Liver (tissue), 9 donors: ENCODE measurements around the gene HBD. TPM values are rescaled to one million over a fixed set of nuclear protein-coding genes. Genes with fewer than 3 reads are reported as not detected.

Experiments
- DNase-seq: peaks from one replicate; pipeline ENCODE4 v3.0.0-alpha.2; 2017; ENCODE audit warnings: low spot score
- H3K27ac ChIP-seq, 2 donors: one replicate each; pipeline ENCODE4 v1.7.0; 2013; ENCODE audit warnings: inconsistent platforms in 2 of 2, low read length in 2 of 2, control low read depth in 1 of 2, low read depth in 1 of 2, mild to moderate bottlenecking in 1 of 2
- H3K27me3 ChIP-seq, 4 donors: one replicate each; pipeline versions ENCODE4 v1.6.1 to v1.7.0; 2013; ENCODE audit warnings: low read length in 3 of 4, inconsistent platforms in 1 of 4, mild to moderate bottlenecking in 1 of 4, moderate library complexity in 1 of 4; ENCODE audit not compliant: control insufficient read depth in 4 of 4, insufficient read depth in 4 of 4
- H3K36me3 ChIP-seq, 4 donors: one replicate each; pipeline versions ENCODE4 v1.6.1 to v1.7.0; 2013; ENCODE audit warnings: low read length in 3 of 4, mild to moderate bottlenecking in 3 of 4, low read depth in 1 of 4, moderate library complexity in 1 of 4; ENCODE audit not compliant: control insufficient read depth in 4 of 4, insufficient read depth in 3 of 4
- H3K4me1 ChIP-seq, 4 donors: one replicate each; pipeline versions ENCODE4 v1.6.1 to v1.7.0; 2013; ENCODE audit warnings: low read length in 3 of 4, mild to moderate bottlenecking in 3 of 4, moderate library complexity in 1 of 4; ENCODE audit not compliant: control insufficient read depth in 4 of 4, insufficient read depth in 4 of 4
- H3K4me3 ChIP-seq, 3 donors: one replicate each; pipeline versions ENCODE4 v1.6.1 to v1.7.0; 2013; ENCODE audit warnings: low read length in 3 of 3, control low read depth in 1 of 3, low read depth in 1 of 3, mild to moderate bottlenecking in 1 of 3
- H3K9ac ChIP-seq, 2 donors: one replicate each; pipeline ENCODE4 v1.7.0; 2013; ENCODE audit warnings: low read length in 2 of 2, mild to moderate bottlenecking in 2 of 2, moderate library complexity in 2 of 2, control low read depth in 1 of 2, low read depth in 1 of 2
- H3K9me3 ChIP-seq, 4 donors: one replicate each; pipeline versions ENCODE4 v1.6.1 to v1.7.0; 2013; ENCODE audit warnings: low read length in 3 of 4; ENCODE audit not compliant: control insufficient read depth in 4 of 4
- ATF3 ChIP-seq: IDR thresholded peaks from 2 replicates; pipeline ENCODE4 v1.6.1; 2016; ENCODE audit warnings: antibody characterized with exemption
- EGR1 ChIP-seq, 2 donors: IDR thresholded peaks; 2 replicates each; pipeline ENCODE4 v1.6.1; 2016 to 2018; ENCODE audit warnings: antibody characterized with exemption in 2 of 2, low read depth in 2 of 2
- FOXA2 ChIP-seq: IDR thresholded peaks from 2 replicates; pipeline ENCODE4 v1.6.1; 2016; ENCODE audit warnings: antibody characterized with exemption
- GABPA ChIP-seq, 2 donors: IDR thresholded peaks in 1 of 2; conservative IDR thresholded peaks in 1 of 2; 2 replicates each; pipeline ENCODE4 v1.6.1; 2016; ENCODE audit warnings: antibody characterized with exemption in 2 of 2, mild to moderate bottlenecking in 1 of 2, moderate library complexity in 1 of 2
- HNF4A ChIP-seq, 2 donors: conservative IDR thresholded peaks; 2 replicates each; pipeline ENCODE4 v1.6.1; 2016; ENCODE audit warnings: antibody characterized with exemption in 2 of 2, mild to moderate bottlenecking in 2 of 2
- HNF4G ChIP-seq: IDR thresholded peaks from 2 replicates; pipeline ENCODE4 v1.6.1; 2016; ENCODE audit warnings: antibody characterized with exemption
- JUND ChIP-seq, 2 donors: IDR thresholded peaks; 2 replicates each; pipeline ENCODE4 v1.6.1; 2016; ENCODE audit warnings: antibody characterized with exemption in 2 of 2
- MAX ChIP-seq: IDR thresholded peaks from 2 replicates; pipeline ENCODE4 v1.6.1; 2016; ENCODE audit warnings: antibody characterized with exemption
- NR2F2 ChIP-seq: IDR thresholded peaks from 2 replicates; pipeline ENCODE4 v1.6.1; 2016; ENCODE audit warnings: antibody characterized with exemption
- RAD21 ChIP-seq, 2 donors: IDR thresholded peaks; 2 replicates each; pipeline ENCODE4 v1.6.1; 2016; ENCODE audit warnings: antibody characterized with exemption in 2 of 2, mild to moderate bottlenecking in 2 of 2
- RXRA ChIP-seq, 2 donors: IDR thresholded peaks; 2 replicates each; pipeline ENCODE4 v1.6.1; 2017 to 2018; ENCODE audit warnings: antibody characterized with exemption in 2 of 2, mild to moderate bottlenecking in 1 of 2
- SP1 ChIP-seq: IDR thresholded peaks from 2 replicates; pipeline ENCODE4 v1.6.1; 2018; ENCODE audit warnings: antibody characterized with exemption, mild to moderate bottlenecking
- TAF1 ChIP-seq: conservative IDR thresholded peaks from 2 replicates; pipeline ENCODE4 v1.6.1; 2016; ENCODE audit warnings: antibody characterized with exemption, mild to moderate bottlenecking
- YY1 ChIP-seq: IDR thresholded peaks from 2 replicates; pipeline ENCODE4 v1.6.1; 2016; ENCODE audit warnings: antibody characterized with exemption, mild to moderate bottlenecking
- WGBS: extraction: QIAGEN DNeasy Blood & Tissue Kit; methylation state at CpG from one replicate; pipeline ENCODE4 v1.1.7; 2013; 5-methylcytosine and 5-hydroxymethylcytosine counted together
- polyA plus RNA-seq, 2 donors: library from polyadenylated mRNA; stranded (reverse) in 1 of 2; unstranded in 1 of 2; fragments of 200-250 nt in 1 of 2; fragments of >200 nt in 1 of 2; fragmentation: Nextera tagmentation in 1 of 2; extraction: Ambion mirVana in 1 of 2; gene quantifications; one replicate each; pipeline versions ENCODE4 v1.2.1 to v1.2.3, GENCODE V29; 2013 to 2015
- total RNA-seq, 2 donors: library from RNA; depleted of rRNA; stranded (reverse); fragments of >200 nt; gene quantifications; one replicate each; pipeline ENCODE4 v1.2.3, GENCODE V29; 2014
- TF ChIP-seq, protein P1 (sequence below): IDR thresholded peaks from 2 replicates; pipeline ENCODE4 v1.6.1; 2016; ENCODE audit warnings: antibody characterized with exemption
- TF ChIP-seq, protein P2 (sequence below): IDR thresholded peaks from 2 replicates; pipeline ENCODE4 v1.6.1; 2016; ENCODE audit warnings: antibody characterized with exemption, mild to moderate bottlenecking
- donor health status: healthy.
- donor health status: healthy.
- donor health status: healthy.
- donor health status: healthy.
- donor health status: healthy.

Gene HBD
- total and polyA plus RNA-seq, 4 donors = 0.72 to 6.0 TPM; not detected in 2

- no peaks in the 10 kb centered on the region for H3K36me3 ChIP-seq
- TF ChIP-seq, protein P1, sequence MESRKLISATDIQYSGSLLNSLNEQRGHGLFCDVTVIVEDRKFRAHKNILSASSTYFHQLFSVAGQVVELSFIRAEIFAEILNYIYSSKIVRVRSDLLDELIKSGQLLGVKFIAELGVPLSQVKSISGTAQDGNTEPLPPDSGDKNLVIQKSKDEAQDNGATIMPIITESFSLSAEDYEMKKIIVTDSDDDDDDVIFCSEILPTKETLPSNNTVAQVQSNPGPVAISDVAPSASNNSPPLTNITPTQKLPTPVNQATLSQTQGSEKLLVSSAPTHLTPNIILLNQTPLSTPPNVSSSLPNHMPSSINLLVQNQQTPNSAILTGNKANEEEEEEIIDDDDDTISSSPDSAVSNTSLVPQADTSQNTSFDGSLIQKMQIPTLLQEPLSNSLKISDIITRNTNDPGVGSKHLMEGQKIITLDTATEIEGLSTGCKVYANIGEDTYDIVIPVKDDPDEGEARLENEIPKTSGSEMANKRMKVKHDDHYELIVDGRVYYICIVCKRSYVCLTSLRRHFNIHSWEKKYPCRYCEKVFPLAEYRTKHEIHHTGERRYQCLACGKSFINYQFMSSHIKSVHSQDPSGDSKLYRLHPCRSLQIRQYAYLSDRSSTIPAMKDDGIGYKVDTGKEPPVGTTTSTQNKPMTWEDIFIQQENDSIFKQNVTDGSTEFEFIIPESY = no peak
- TF ChIP-seq FOXA2 = no peak
- no peak for TF ChIP-seq HNF4G
- no peak for TF ChIP-seq NR2F2
- no peak for TF ChIP-seq HNF4A (conservative IDR thresholded peaks at IDR 0.05)
- no peak for TF ChIP-seq SP1
- TF ChIP-seq YY1 = no peak
- no peak for TF ChIP-seq MAX
- no peak for TF ChIP-seq EGR1 (IDR thresholded peaks at IDR 0.05; ENCODE audit: low read depth in 2 of 2)
- TF ChIP-seq RXRA (IDR thresholded peaks at IDR 0.05) = no peak
- no peak for TF ChIP-seq GABPA (IDR thresholded peaks at IDR 0.05 in 1 of 2, conservative IDR thresholded peaks at IDR 0.05 in 1 of 2)
- no peak for TF ChIP-seq RAD21 (IDR thresholded peaks at IDR 0.05)
- no peak for TF ChIP-seq ATF3
- TF ChIP-seq, protein P2, sequence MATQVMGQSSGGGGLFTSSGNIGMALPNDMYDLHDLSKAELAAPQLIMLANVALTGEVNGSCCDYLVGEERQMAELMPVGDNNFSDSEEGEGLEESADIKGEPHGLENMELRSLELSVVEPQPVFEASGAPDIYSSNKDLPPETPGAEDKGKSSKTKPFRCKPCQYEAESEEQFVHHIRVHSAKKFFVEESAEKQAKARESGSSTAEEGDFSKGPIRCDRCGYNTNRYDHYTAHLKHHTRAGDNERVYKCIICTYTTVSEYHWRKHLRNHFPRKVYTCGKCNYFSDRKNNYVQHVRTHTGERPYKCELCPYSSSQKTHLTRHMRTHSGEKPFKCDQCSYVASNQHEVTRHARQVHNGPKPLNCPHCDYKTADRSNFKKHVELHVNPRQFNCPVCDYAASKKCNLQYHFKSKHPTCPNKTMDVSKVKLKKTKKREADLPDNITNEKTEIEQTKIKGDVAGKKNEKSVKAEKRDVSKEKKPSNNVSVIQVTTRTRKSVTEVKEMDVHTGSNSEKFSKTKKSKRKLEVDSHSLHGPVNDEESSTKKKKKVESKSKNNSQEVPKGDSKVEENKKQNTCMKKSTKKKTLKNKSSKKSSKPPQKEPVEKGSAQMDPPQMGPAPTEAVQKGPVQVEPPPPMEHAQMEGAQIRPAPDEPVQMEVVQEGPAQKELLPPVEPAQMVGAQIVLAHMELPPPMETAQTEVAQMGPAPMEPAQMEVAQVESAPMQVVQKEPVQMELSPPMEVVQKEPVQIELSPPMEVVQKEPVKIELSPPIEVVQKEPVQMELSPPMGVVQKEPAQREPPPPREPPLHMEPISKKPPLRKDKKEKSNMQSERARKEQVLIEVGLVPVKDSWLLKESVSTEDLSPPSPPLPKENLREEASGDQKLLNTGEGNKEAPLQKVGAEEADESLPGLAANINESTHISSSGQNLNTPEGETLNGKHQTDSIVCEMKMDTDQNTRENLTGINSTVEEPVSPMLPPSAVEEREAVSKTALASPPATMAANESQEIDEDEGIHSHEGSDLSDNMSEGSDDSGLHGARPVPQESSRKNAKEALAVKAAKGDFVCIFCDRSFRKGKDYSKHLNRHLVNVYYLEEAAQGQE = no peak
- TF ChIP-seq TAF1 = no peak
- TF ChIP-seq JUND (IDR thresholded peaks at IDR 0.05) = no peak
- 77% methylated on average over 2 of the region's 2 CpGs for WGBS
- no peaks in the 10 kb centered on the region for H3K4me1 ChIP-seq
- no peak for DNase-seq
- no peaks in the 10 kb centered on the region for H3K9me3 ChIP-seq
- no peak overlapping the region for H3K27ac ChIP-seq
- H3K9ac ChIP-seq = no peak overlapping the region
- H3K27me3 ChIP-seq = peaks cover 0 to 4% (median 0%) of the 10 kb centered on the region in 4 donors
- H3K4me3 ChIP-seq = no peak overlapping the region
Observed at GRCh38 chr11:5267033-5267563, 32.8 kb upstream of the HBD start.

- Histone ChIP-seq H3K4me3 (no peak overlapping the region), H3K27ac (no peak overlapping the region), H3K27me3 (peaks cover 0 to 4% (median 0%) of the 10 kb centered on the region in 4 donors), H3K9ac (no peak overlapping the region), H3K4me1 (no peaks in the 10 kb centered on the region), H3K9me3 (no peaks in the 10 kb centered on the region), H3K36me3 (no peaks in the 10 kb centered on the region)
- TF ChIP-seq FOXA2 (no peak), ATF3 (no peak), EGR1 (IDR thresholded peaks at IDR 0.05; ENCODE audit: low read depth in 2 of 2) (no peak), MAX (no peak)
- DNase-seq = no peak
Observed at GRCh38 chr11:5266609-5267008, 32.3 kb upstream of the HBD start.
